B cell (primary cell): ENCODE measurements around the gene DMXL1. TPM values are rescaled to one million over a fixed set of nuclear protein-coding genes. Genes with fewer than 3 reads are reported as not detected.

Experiments
- ATAC-seq: fragments of 200-7000 bp; cut with Tn5 transposase; one replicate; pipeline ENCODE4 v1.10.0; 2021; ENCODE audit warnings: low read depth, mild to moderate bottlenecking, moderate number of reproducible peaks, moderate library complexity
- CTCF ChIA-PET: fragments of 350-600 bp; sonication (Branson Sonifier 250); formaldehyde crosslinking; loops from one replicate; lab custom pipeline; 2021; ENCODE audit warnings: antibody characterized with exemption, inconsistent platforms; lab: Charles Lee
- POLR2A ChIA-PET: fragments of 350-600 bp; sonication (Branson Sonifier 250); formaldehyde crosslinking; loops from one replicate; lab custom pipeline; 2021; ENCODE audit warnings: antibody characterized with exemption; lab: Charles Lee
- DNase-seq: peaks from one replicate; pipeline ENCODE4 v3.0.0; 2013
- H2AFZ ChIP-seq: 2 replicates; pipeline ENCODE4 v1.6.1; 2012; ENCODE audit warnings: mild to moderate bottlenecking, low read depth, low read length; ENCODE audit not compliant: insufficient read depth, poor library complexity, severe bottlenecking
- H3K27ac ChIP-seq, 2 donors: 1 replicate in 1 of 2; 2 replicates in 1 of 2; pipeline ENCODE4 v1.5.1; 2012 to 2013; ENCODE audit warnings: low read length in 2 of 2, mild to moderate bottlenecking in 2 of 2, moderate library complexity in 1 of 2
- H3K27me3 ChIP-seq, 4 experiments: fragments of 200-600 bp in 1 of 4; sonication (generic) in 1 of 4; replicated peaks in 1 of 4; 1 replicate in 2 of 4; 2 replicates in 2 of 4; pipeline versions ENCODE4 v1.6.1 to v1.7.0; 2013 to 2016; ENCODE audit warnings: low read length in 3 of 4, mild to moderate bottlenecking in 2 of 4, mixed read lengths in 1 of 4, moderate library complexity in 1 of 4; ENCODE audit not compliant: insufficient read depth in 4 of 4, control insufficient read depth in 3 of 4; ENCODE audit errors: control extremely low read depth in 1 of 4
- H3K36me3 ChIP-seq, 2 experiments: replicated peaks in 1 of 2; 1 replicate in 1 of 2; 2 replicates in 1 of 2; pipeline versions ENCODE4 v1.6.1 to v1.7.1; 2013; ENCODE audit warnings: low read length in 1 of 2; ENCODE audit not compliant: insufficient read depth in 2 of 2, control insufficient read depth in 1 of 2; ENCODE audit errors: control extremely low read depth in 1 of 2, extremely low read depth in 1 of 2
- H3K4me1 ChIP-seq, 2 donors: fragments of 200-600 bp in 1 of 2; sonication (generic) in 1 of 2; 1 replicate in 1 of 2; 2 replicates in 1 of 2; pipeline versions ENCODE4 v1.5.1 to v1.6.1; 2013 to 2017; ENCODE audit warnings: low read length in 2 of 2; ENCODE audit not compliant: control insufficient read depth in 2 of 2, insufficient read depth in 2 of 2
- H3K4me2 ChIP-seq: replicated peaks from 2 replicates; pipeline ENCODE3; 2012; ENCODE audit warnings: mild to moderate bottlenecking, low read depth, low read length; ENCODE audit not compliant: poor library complexity, severe bottlenecking
- H3K4me3 ChIP-seq, 5 experiments: fragments of 200-600 bp in 1 of 5; sonication (generic) in 1 of 5; 1 replicate in 3 of 5; 2 replicates in 2 of 5; pipeline versions ENCODE4 v1.5.1 to v1.7.0; 2011 to 2016; ENCODE audit warnings: low read length in 4 of 5, mild to moderate bottlenecking in 4 of 5, low read depth in 2 of 5, control low read depth in 1 of 5, moderate library complexity in 1 of 5; ENCODE audit not compliant: insufficient read depth in 1 of 5; ENCODE audit errors: control extremely low read depth in 1 of 5, extremely low read depth in 1 of 5
- H3K79me2 ChIP-seq: fragments of 200-600 bp; sonication (generic); one replicate; pipeline ENCODE4 v1.6.0; 2016; ENCODE audit warnings: low read length; ENCODE audit not compliant: control insufficient read depth, insufficient read depth
- H3K9ac ChIP-seq: fragments of 200-600 bp; sonication (generic); 2 replicates; pipeline ENCODE4 v1.6.1; 2017; ENCODE audit warnings: mild to moderate bottlenecking, low read length, moderate library complexity
- H3K9me3 ChIP-seq, 3 donors: one replicate each; pipeline versions ENCODE4 v1.6.1 to v1.7.1; 2013; ENCODE audit warnings: low read length in 2 of 3; ENCODE audit not compliant: control insufficient read depth in 2 of 3, insufficient read depth in 1 of 3; ENCODE audit errors: control extremely low read depth in 1 of 3
- H4K20me1 ChIP-seq: 2 replicates; pipeline ENCODE4 v1.6.0; 2012; ENCODE audit warnings: mild to moderate bottlenecking, low read length; ENCODE audit not compliant: insufficient read depth, control insufficient read depth, poor library complexity, severe bottlenecking
- H3K27ac Mint-ChIP-seq: one replicate; pipeline ENCODE4 v1.8.0; 2021; ENCODE audit warnings: mixed read lengths
- H3K27me3 Mint-ChIP-seq: one replicate; pipeline ENCODE4 v1.8.0; 2021; ENCODE audit warnings: mixed read lengths
- H3K4me1 Mint-ChIP-seq: one replicate; pipeline ENCODE4 v1.8.0; 2021; ENCODE audit warnings: mixed read lengths
- H3K4me3 Mint-ChIP-seq: one replicate; pipeline ENCODE4 v1.8.0; 2021; ENCODE audit warnings: mixed read lengths
- H3K9me3 Mint-ChIP-seq: one replicate; pipeline ENCODE4 v1.8.0; 2022; ENCODE audit warnings: mixed read lengths; ENCODE audit not compliant: insufficient read depth
- EZH2 ChIP-seq: IDR thresholded peaks from 2 replicates; pipeline ENCODE4 v1.6.1; 2012; ENCODE audit warnings: borderline replicate concordance, low read depth, mild to moderate bottlenecking, moderate library complexity, low read length; ENCODE audit not compliant: insufficient read depth, poor library complexity, severe bottlenecking
- WGBS: methylation state at CpG from one replicate; pipeline ENCODE4 v1.1.5; 2013; ENCODE audit warnings: missing lambda C conversion rate; ENCODE audit not compliant: insufficient coverage; 5-methylcytosine and 5-hydroxymethylcytosine counted together
- intact Hi-C: fragments of 100-400 bp; cut with micrococcal nuclease; formaldehyde crosslinking; loops from one replicate; pipeline ENCODE4 v1.10.0; 2022
- polyA plus RNA-seq: library from polyadenylated mRNA; depleted of rRNA; stranded (reverse); fragments of >200 nt; gene quantifications from 2 replicates; pipeline ENCODE4 v1.2.3, GENCODE V29; 2012
- total RNA-seq, 2 donors: library from RNA; stranded (reverse); fragments of 120-200 nt in 1 of 2; gene quantifications; 1 replicate in 1 of 2; 2 replicates in 1 of 2; pipeline versions ENCODE4 v1.2.3 to v1.2.4, GENCODE V29; 2013 to 2022
- TF ChIP-seq, protein P1 (sequence below): fragments of 200-600 bp; IDR thresholded peaks from one replicate; pipeline ENCODE4 v1.8.0; 2022; ENCODE audit warnings: antibody characterized with exemption, mild to moderate bottlenecking

Gene DMXL1
- total and polyA plus RNA-seq, 2 donors (not counting 1 experiment from before 2014, with no cell fraction given): 37.9 to 129 TPM

DNA sequence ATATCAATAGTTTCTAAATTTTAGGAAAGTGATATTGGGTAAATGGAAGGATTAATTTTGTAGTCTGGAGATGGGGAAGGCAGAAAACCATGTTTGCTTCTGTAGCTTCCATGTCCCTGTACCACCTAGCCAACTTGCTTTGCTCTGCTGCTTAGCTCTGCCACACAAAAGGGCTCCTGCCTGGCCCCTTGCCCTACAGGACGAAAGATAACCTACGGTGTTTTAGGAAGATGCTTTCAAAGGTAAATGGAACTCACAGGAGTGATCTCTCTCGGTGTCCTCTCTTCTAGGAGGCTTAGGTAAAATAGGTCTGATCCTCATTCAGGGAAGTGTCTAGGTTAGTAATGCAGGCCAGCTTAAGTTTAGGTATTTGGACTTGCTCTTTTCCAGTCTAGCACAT is 37.8 kb upstream of the DMXL1 start:
- H3K79me2 ChIP-seq: no peaks in the 10 kb centered on the region
- H2AFZ ChIP-seq: peak overlapping the region; percentile 68
- peak overlapping the region; percentile 62 for H3K4me2 ChIP-seq
- WGBS: 100% methylated on average over 3 of the region's 3 CpGs
- Mint-ChIP-seq H3K9me3 (peaks cover 2% of the 10 kb centered on the region), H3K4me1 (peaks cover 43% of the 10 kb centered on the region), H3K27me3 (no peaks in the 10 kb centered on the region), H3K27ac (peak overlapping the region; percentile 95), H3K4me3 (peak overlapping the region; percentile 42)
- no peak for TF ChIP-seq EZH2
- TF ChIP-seq, protein P1, sequence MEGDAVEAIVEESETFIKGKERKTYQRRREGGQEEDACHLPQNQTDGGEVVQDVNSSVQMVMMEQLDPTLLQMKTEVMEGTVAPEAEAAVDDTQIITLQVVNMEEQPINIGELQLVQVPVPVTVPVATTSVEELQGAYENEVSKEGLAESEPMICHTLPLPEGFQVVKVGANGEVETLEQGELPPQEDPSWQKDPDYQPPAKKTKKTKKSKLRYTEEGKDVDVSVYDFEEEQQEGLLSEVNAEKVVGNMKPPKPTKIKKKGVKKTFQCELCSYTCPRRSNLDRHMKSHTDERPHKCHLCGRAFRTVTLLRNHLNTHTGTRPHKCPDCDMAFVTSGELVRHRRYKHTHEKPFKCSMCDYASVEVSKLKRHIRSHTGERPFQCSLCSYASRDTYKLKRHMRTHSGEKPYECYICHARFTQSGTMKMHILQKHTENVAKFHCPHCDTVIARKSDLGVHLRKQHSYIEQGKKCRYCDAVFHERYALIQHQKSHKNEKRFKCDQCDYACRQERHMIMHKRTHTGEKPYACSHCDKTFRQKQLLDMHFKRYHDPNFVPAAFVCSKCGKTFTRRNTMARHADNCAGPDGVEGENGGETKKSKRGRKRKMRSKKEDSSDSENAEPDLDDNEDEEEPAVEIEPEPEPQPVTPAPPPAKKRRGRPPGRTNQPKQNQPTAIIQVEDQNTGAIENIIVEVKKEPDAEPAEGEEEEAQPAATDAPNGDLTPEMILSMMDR: no peak
- DNase-seq (peak; percentile 21), ATAC-seq (no peak)
- H4K20me1 ChIP-seq: no peaks in the 10 kb centered on the region
- peaks cover 0 to 4% (median 0%) of the 10 kb centered on the region in 3 donors for H3K9me3 ChIP-seq
- H3K27me3 ChIP-seq: no peaks in the 10 kb centered on the region
- H3K4me3 ChIP-seq: peak overlapping the region in 1 of 5 experiments; percentile 48
- intact Hi-C loops: loop anchor here (2.0 to 5.0 kb wide), 2 partner anchors 14 to 244 kb away; no protein-coding TSS in a partner anchor
- CTCF ChIA-PET: interaction anchor here (1.0 to 2.7 kb wide), 7 partner anchors 9 to 401 kb away, joined by 3 to 8 read pairs (median 4); partner anchors contain the start of genes DMXL1 and DTWD2
- peaks cover 37 to 51% of the 10 kb centered on the region in 2 donors for H3K4me1 ChIP-seq
- H3K27ac ChIP-seq: peak overlapping the region; percentile 82 to 83
- peak overlapping the region; percentile 50 for H3K9ac ChIP-seq
- POLR2A ChIA-PET: interaction anchor here (1.7 kb wide), 1 partner anchor 38 kb away, joined by 10 read pairs; the partner anchor contains the start of gene DMXL1
- no peaks in the 10 kb centered on the region for H3K36me3 ChIP-seq

DNA sequence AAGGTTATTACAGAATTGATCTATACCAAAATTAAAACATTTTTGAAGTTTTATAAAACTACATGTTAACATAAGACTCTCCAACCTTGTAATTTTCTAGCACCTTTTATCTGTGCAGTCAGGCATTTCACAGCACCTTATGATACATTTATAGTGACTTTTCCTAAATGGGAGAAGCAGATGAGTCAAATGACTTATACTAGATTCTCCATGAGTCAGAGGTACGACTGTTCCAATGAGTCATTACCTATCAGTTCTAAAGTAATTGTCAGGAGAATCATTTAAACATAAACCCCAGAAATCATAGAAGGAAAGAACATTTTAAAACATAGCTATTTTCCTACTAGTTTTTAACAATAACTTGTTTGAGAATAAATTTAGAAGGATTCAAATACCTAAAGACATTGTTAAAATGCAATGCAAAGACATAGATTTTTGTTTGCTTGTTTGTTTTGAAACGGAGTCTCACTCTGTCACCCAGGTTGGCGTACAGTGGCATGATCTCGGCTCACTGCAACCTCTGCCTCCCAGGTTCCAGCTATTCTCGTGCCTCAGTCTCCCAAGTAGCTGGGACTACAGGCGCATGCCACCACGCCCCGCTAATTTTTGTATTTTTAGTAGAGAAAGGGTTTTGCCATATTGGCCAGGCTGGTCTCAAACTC is 34.7 kb upstream of the DMXL1 start:
- 95% methylated on average over 4 of the region's 8 CpGs for WGBS
- H4K20me1 ChIP-seq: no peaks in the 10 kb centered on the region
- DNase-seq: no peak
- H2AFZ ChIP-seq: no peak overlapping the region
- ATAC-seq: no peak
- intact Hi-C loops: no loop called here
- H3K4me1 ChIP-seq: peaks cover 20 to 23% of the 10 kb centered on the region in 2 donors
- Mint-ChIP-seq H3K9me3 (peaks cover 2% of the 10 kb centered on the region), H3K4me3 (no peak overlapping the region), H3K4me1 (peaks cover 23% of the 10 kb centered on the region), H3K27me3 (no peaks in the 10 kb centered on the region), H3K27ac (no peak overlapping the region)
- H3K9me3 ChIP-seq: no peaks in the 10 kb centered on the region
- POLR2A ChIA-PET: no interaction called here
- H3K4me3 ChIP-seq: no peak overlapping the region
- no peak overlapping the region for H3K9ac ChIP-seq
- CTCF ChIA-PET: interaction anchor here (0.6 kb wide), 1 partner anchor 53 kb away, joined by 4 read pairs; no protein-coding TSS in a partner anchor
- H3K4me2 ChIP-seq: no peak overlapping the region
- TF ChIP-seq, protein P1: no peak
- TF ChIP-seq EZH2: no peak
- H3K79me2 ChIP-seq: no peaks in the 10 kb centered on the region
- no peaks in the 10 kb centered on the region for H3K27me3 ChIP-seq
- no peak overlapping the region for H3K27ac ChIP-seq
- H3K36me3 ChIP-seq: no peaks in the 10 kb centered on the region
